ENCODE results near the gene P2RY6. TPM values are rescaled to one million over a fixed set of nuclear protein-coding genes. Genes with fewer than 3 reads are reported as not detected.

Gene P2RY6
- total and polyA plus RNA-seq, 5 donors from 2014 or later: not detected

DNA sequence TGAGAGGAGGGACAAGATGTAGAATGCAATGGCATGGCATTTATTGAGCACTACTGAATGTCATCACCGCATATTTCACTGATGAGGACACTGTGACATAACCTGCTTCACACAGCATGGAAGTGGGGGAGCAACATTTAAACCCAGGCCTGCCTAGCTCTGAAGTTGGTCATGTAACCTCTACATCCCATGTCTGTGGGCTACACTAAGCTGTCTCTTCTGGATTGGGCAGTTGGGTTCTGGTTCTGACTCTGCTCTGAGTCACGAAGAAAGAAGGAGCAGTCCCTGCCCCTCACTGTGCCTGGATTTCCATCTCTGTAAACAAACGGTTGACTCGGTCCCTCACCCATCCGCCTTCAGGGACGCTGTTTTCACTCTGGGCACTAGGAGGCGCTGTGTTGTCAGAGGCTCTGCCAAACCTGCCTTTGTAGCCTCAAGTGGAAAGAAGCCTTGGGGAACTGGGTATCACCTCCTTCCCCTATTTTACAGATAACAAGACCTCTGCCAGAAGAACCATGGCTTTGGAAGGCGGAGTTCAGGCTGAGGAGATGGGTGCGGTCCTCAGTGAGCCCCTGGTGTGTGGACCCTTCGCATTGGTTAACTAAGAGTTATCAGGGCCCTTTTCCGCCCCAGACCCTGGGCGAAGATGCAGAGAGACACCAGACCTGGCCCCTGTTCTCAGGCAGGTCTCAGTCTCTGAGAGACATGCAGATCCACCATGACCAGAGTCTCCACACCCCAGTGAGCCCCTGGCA is 23.3 kb downstream of the P2RY6 start:
- no peaks in the 10 kb centered on the region for H3K4me1 ChIP-seq (ENCODE audit: control insufficient read depth, insufficient read depth, low read length, poor library complexity, severe bottlenecking)
- no peaks in the 10 kb centered on the region for H3K27me3 ChIP-seq (ENCODE audit: control insufficient read depth, insufficient read depth, low read length)
- no peak overlapping the region for H3K4me3 Mint-ChIP-seq
- H3K9me3 ChIP-seq (ENCODE audit: control insufficient read depth in 2 of 2, low read length in 2 of 2): no peaks in the 10 kb centered on the region
- H3K36me3 ChIP-seq (ENCODE audit: control insufficient read depth, insufficient read depth, low read length): no peaks in the 10 kb centered on the region
- H3K4me1 Mint-ChIP-seq: no peaks in the 10 kb centered on the region
- peak; percentile 52 to 68 for ATAC-seq (ENCODE audit: low read depth in 2 of 2)
- H3K27ac ChIP-seq (ENCODE audit: insufficient read depth, low read length, poor library complexity, severe bottlenecking): no peak overlapping the region
- peaks cover 0 to 1% (median 0%) of the 10 kb centered on the region in 7 donors for H3K9me3 Mint-ChIP-seq
- DNase-seq: peak; percentile 46 to 66 (median 60)
- H3K4me3 ChIP-seq (ENCODE audit: low read depth, low read length): no peak overlapping the region
- H3K36me3 Mint-ChIP-seq: no peaks in the 10 kb centered on the region
- peak overlapping the region in 1 of 3 donors; percentile 60 for H3K27ac Mint-ChIP-seq
- H3K27me3 Mint-ChIP-seq: peaks cover 6% of the 10 kb centered on the region

- peaks cover 9% of the 10 kb centered on the region for H3K27me3 Mint-ChIP-seq
- H3K4me1 ChIP-seq (ENCODE audit: control insufficient read depth, insufficient read depth, low read length, poor library complexity, severe bottlenecking): no peaks in the 10 kb centered on the region
- no peak for DNase-seq
- H3K27ac ChIP-seq (ENCODE audit: insufficient read depth, low read length, poor library complexity, severe bottlenecking): no peak overlapping the region
- no peaks in the 10 kb centered on the region for H3K27me3 ChIP-seq (ENCODE audit: control insufficient read depth, insufficient read depth, low read length)
- H3K4me3 Mint-ChIP-seq: no peak overlapping the region
- peaks cover 0 to 1% (median 0%) of the 10 kb centered on the region in 7 donors for H3K9me3 Mint-ChIP-seq
- no peaks in the 10 kb centered on the region for H3K9me3 ChIP-seq (ENCODE audit: control insufficient read depth in 2 of 2, low read length in 2 of 2)
- no peaks in the 10 kb centered on the region for H3K36me3 ChIP-seq (ENCODE audit: control insufficient read depth, insufficient read depth, low read length)
- H3K4me3 ChIP-seq (ENCODE audit: low read depth, low read length): no peak overlapping the region
- no peak overlapping the region for H3K27ac Mint-ChIP-seq
- H3K36me3 Mint-ChIP-seq: no peaks in the 10 kb centered on the region
- ATAC-seq (ENCODE audit: low read depth in 2 of 2): no peak
- H3K4me1 Mint-ChIP-seq: no peaks in the 10 kb centered on the region
These were observed 23.8 kb downstream of the P2RY6 start for GRCh38 chr11:73295996-73296318.

DNA sequence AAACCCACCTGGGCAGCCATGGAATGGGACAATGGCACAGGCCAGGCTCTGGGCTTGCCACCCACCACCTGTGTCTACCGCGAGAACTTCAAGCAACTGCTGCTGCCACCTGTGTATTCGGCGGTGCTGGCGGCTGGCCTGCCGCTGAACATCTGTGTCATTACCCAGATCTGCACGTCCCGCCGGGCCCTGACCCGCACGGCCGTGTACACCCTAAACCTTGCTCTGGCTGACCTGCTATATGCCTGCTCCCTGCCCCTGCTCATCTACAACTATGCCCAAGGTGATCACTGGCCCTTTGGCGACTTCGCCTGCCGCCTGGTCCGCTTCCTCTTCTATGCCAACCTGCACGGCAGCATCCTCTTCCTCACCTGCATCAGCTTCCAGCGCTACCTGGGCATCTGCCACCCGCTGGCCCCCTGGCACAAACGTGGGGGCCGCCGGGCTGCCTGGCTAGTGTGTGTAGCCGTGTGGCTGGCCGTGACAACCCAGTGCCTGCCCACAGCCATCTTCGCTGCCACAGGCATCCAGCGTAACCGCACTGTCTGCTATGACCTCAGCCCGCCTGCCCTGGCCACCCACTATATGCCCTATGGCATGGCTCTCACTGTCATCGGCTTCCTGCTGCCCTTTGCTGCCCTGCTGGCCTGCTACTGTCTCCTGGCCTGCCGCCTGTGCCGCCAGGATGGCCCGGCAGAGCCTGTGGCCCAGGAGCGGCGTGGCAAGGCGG is 24.5 kb downstream of the P2RY6 start:
- no peak overlapping the region for H3K27ac ChIP-seq (ENCODE audit: insufficient read depth, low read length, poor library complexity, severe bottlenecking)
- H3K27me3 ChIP-seq (ENCODE audit: control insufficient read depth, insufficient read depth, low read length): no peaks in the 10 kb centered on the region
- DNase-seq: no peak
- no peaks in the 10 kb centered on the region for H3K4me1 ChIP-seq (ENCODE audit: control insufficient read depth, insufficient read depth, low read length, poor library complexity, severe bottlenecking)
- Mint-ChIP-seq H3K9me3 (peaks cover 0 to 1% (median 0%) of the 10 kb centered on the region in 7 donors), H3K36me3 (no peaks in the 10 kb centered on the region), H3K4me3 (no peak overlapping the region), H3K4me1 (no peaks in the 10 kb centered on the region), H3K27ac (no peak overlapping the region), H3K27me3 (peaks cover 9% of the 10 kb centered on the region)
- H3K9me3 ChIP-seq (ENCODE audit: control insufficient read depth in 2 of 2, low read length in 2 of 2): no peaks in the 10 kb centered on the region
- no peak overlapping the region for H3K4me3 ChIP-seq (ENCODE audit: low read depth, low read length)
- no peaks in the 10 kb centered on the region for H3K36me3 ChIP-seq (ENCODE audit: control insufficient read depth, insufficient read depth, low read length)
- no peak for ATAC-seq (ENCODE audit: low read depth in 2 of 2)

- Mint-ChIP-seq H3K27ac (no peak overlapping the region), H3K9me3 (peaks cover 0 to 1% (median 0%) of the 10 kb centered on the region in 7 donors), H3K36me3 (no peaks in the 10 kb centered on the region), H3K4me3 (no peak overlapping the region), H3K4me1 (no peaks in the 10 kb centered on the region), H3K27me3 (peaks cover 13% of the 10 kb centered on the region)
- no peak overlapping the region for H3K27ac ChIP-seq (ENCODE audit: insufficient read depth, low read length, poor library complexity, severe bottlenecking)
- H3K9me3 ChIP-seq (ENCODE audit: control insufficient read depth in 2 of 2, low read length in 2 of 2): no peaks in the 10 kb centered on the region
- DNase-seq (no peak), ATAC-seq (ENCODE audit: low read depth in 2 of 2) (no peak)
- H3K27me3 ChIP-seq (ENCODE audit: control insufficient read depth, insufficient read depth, low read length): no peaks in the 10 kb centered on the region
- H3K4me3 ChIP-seq (ENCODE audit: low read depth, low read length): no peak overlapping the region
- no peaks in the 10 kb centered on the region for H3K36me3 ChIP-seq (ENCODE audit: control insufficient read depth, insufficient read depth, low read length)
- no peaks in the 10 kb centered on the region for H3K4me1 ChIP-seq (ENCODE audit: control insufficient read depth, insufficient read depth, low read length, poor library complexity, severe bottlenecking)
These were observed 25.1 kb downstream of the P2RY6 start for GRCh38 chr11:73297231-73297590.

- no peak overlapping the region for H3K27ac ChIP-seq (ENCODE audit: insufficient read depth, low read length, poor library complexity, severe bottlenecking)
These were observed 25.6 kb downstream of the P2RY6 start for GRCh38 chr11:73297702-73298101.

DNA sequence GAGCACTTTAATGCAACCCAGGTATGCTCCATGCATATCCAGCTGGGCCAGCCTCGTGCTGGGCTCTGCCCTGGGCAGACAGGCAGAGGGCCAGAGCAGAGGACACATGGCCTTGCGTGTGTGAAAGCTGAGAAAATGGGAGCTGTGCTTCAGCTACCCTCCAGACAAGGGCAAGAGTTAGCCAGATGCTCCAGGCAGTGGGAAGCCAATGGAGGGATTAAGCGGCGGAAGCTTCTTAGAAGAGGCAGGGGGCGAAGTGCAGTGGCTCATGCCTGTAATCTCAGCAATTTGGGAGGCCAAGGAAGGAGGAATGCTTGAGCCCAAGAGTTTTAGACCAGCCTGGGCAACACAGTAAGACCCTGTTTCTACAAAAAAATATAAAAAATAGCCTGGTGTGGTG is 26.1 kb downstream of the P2RY6 start:
- Histone ChIP-seq H3K9me3 (ENCODE audit: control insufficient read depth in 2 of 2, low read length in 2 of 2) (no peaks in the 10 kb centered on the region), H3K27ac (ENCODE audit: insufficient read depth, low read length, poor library complexity, severe bottlenecking) (no peak overlapping the region), H3K27me3 (ENCODE audit: control insufficient read depth, insufficient read depth, low read length) (no peaks in the 10 kb centered on the region), H3K36me3 (ENCODE audit: control insufficient read depth, insufficient read depth, low read length) (no peaks in the 10 kb centered on the region), H3K4me3 (ENCODE audit: low read depth, low read length) (no peak overlapping the region), H3K4me1 (ENCODE audit: control insufficient read depth, insufficient read depth, low read length, poor library complexity, severe bottlenecking) (no peaks in the 10 kb centered on the region)
- no peak overlapping the region for H3K4me3 Mint-ChIP-seq
- ATAC-seq (ENCODE audit: low read depth in 2 of 2) (no peak), DNase-seq (no peak)
- H3K27me3 Mint-ChIP-seq: peaks cover 19% of the 10 kb centered on the region
- H3K9me3 Mint-ChIP-seq: peaks cover 0 to 1% (median 0%) of the 10 kb centered on the region in 7 donors
- H3K27ac Mint-ChIP-seq: no peak overlapping the region
- no peaks in the 10 kb centered on the region for H3K4me1 Mint-ChIP-seq
- H3K36me3 Mint-ChIP-seq: no peaks in the 10 kb centered on the region

More at GRCh38 chr11:73297702-73298101, 25.6 kb downstream of the P2RY6 start:
- ATAC-seq (ENCODE audit: low read depth in 2 of 2) (no peak), DNase-seq (no peak)
- Mint-ChIP-seq H3K9me3 (peaks cover 0 to 1% (median 0%) of the 10 kb centered on the region in 7 donors), H3K4me1 (no peaks in the 10 kb centered on the region), H3K36me3 (no peaks in the 10 kb centered on the region), H3K27me3 (peaks cover 14% of the 10 kb centered on the region), H3K27ac (no peak overlapping the region), H3K4me3 (no peak overlapping the region)
- H3K4me3 ChIP-seq (ENCODE audit: low read depth, low read length): no peak overlapping the region
- H3K4me1 ChIP-seq (ENCODE audit: control insufficient read depth, insufficient read depth, low read length, poor library complexity, severe bottlenecking): no peaks in the 10 kb centered on the region
- H3K9me3 ChIP-seq (ENCODE audit: control insufficient read depth in 2 of 2, low read length in 2 of 2): no peaks in the 10 kb centered on the region
- H3K27me3 ChIP-seq (ENCODE audit: control insufficient read depth, insufficient read depth, low read length): no peaks in the 10 kb centered on the region
- H3K36me3 ChIP-seq (ENCODE audit: control insufficient read depth, insufficient read depth, low read length): no peaks in the 10 kb centered on the region

- no peaks in the 10 kb centered on the region for H3K4me1 Mint-ChIP-seq
- Histone ChIP-seq H3K27me3 (ENCODE audit: control insufficient read depth, insufficient read depth, low read length) (peaks cover 5% of the 10 kb centered on the region), H3K9me3 (ENCODE audit: control insufficient read depth in 2 of 2, low read length in 2 of 2) (no peaks in the 10 kb centered on the region), H3K4me3 (ENCODE audit: low read depth, low read length) (no peak overlapping the region), H3K36me3 (ENCODE audit: control insufficient read depth, insufficient read depth, low read length) (no peaks in the 10 kb centered on the region), H3K4me1 (ENCODE audit: control insufficient read depth, insufficient read depth, low read length, poor library complexity, severe bottlenecking) (no peaks in the 10 kb centered on the region), H3K27ac (ENCODE audit: insufficient read depth, low read length, poor library complexity, severe bottlenecking) (no peak overlapping the region)
- no peaks in the 10 kb centered on the region for H3K9me3 Mint-ChIP-seq
- no peak for ATAC-seq (ENCODE audit: low read depth in 2 of 2)
- H3K27me3 Mint-ChIP-seq: peaks cover 23% of the 10 kb centered on the region
- H3K36me3 Mint-ChIP-seq: no peaks in the 10 kb centered on the region
- DNase-seq: no peak
- no peak overlapping the region for H3K27ac Mint-ChIP-seq
- H3K4me3 Mint-ChIP-seq: no peak overlapping the region
These were observed 27.6 kb downstream of the P2RY6 start for GRCh38 chr11:73299751-73300150.
